COLO668 (cell line): ENCODE results near the gene CASQ1.

Source experiments
- DNase-seq: peaks from one replicate; lab custom pipeline; 2025; ENCODE audit not compliant: unreplicated experiment; lab: John Stamatoyannopoulos, UW

Gene CASQ1

DNA sequence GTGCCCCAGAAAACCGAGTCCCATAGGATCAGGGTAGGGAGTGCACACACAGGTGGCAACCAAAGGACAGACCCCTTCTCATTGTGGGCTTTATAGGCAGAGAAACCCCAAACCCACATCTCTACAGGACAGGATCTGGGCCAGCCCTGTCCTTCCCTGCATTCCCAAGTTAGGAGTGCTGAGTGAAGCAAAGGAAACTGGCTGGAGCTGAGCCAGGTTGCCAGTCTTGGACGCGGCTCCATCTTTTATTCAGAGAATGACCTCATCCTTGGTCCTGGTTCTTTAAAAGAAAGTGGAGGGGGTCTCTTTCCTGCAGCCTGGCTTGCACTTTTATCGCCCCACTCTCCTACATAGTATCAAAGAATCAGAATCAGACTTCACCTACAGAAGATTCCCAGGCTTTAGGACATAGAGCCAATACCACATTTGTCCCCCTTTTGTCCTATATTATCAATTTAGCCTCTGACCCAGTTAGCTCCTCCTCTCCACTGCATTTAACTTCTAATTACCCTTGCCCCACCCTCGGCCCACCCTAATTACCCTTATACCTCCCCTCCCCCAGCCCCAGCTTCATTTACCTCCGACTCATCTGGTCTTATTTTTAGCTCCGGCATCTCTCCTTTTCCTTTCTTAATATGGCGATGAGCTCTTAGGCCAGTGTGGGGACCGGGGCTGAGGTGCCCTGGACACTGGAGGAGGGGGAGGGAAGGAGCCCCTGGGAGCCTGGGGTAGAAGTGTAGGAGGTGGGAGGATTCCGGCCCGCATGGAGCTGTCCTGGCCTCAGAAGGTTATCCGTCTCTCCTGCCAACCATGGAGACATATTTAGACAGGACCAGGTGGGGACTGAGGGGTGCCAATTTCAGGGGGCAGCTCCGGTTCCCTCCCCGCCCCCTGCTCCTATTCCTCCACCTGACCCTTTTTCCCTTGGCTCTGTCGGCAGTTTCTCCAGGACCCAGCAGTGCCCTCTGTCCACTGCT, at the start of gene CASQ1:
CASQ1 (plus strand) TSS at position 927 of the 977 bp plus-strand sequence. CDS start 177 bp downstream, outside the sequence.
- no peak for DNase-seq

DNA sequence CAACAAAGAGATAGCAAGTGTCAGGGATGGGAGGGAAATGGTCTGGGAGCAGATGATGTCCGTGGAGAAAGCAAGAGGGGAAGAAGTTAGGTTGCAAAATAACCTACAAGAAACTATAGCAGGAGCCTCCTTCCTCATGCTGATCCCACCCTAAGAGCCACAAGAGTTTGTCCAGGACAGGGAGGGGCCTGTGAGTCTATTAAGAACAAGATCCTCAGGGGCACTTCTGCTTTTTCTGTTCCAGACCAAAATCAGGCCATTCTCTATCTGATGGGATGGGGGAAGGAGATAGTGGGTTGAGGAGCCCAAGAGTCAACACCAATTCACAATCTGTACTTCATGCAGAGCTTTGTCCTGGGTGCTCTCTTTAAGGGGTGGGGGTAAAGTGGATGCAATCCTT, 46.7 kb upstream of the CASQ1 start:
- DNase-seq, result no peak

DNA sequence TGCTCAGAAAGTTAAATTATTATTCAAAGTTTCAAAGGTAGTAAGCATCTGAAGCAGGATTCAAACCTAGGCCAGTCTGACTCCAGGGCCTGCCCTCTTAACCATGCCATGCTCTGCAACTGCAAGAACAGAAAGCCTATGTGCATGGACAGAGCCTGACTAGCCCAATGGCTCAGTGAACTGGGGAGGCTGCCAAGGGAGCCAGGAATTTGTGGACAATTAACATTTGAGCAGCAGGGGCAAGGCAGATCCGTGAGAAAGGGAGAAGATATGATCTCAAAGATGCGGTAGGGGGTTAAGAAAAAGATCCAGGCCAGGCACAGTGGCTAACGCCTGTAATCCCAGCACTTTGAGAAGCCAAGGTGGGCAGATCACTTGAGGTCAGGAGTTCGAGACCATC, 45.5 kb upstream of the CASQ1 start:
- DNase-seq, result no peak

DNA sequence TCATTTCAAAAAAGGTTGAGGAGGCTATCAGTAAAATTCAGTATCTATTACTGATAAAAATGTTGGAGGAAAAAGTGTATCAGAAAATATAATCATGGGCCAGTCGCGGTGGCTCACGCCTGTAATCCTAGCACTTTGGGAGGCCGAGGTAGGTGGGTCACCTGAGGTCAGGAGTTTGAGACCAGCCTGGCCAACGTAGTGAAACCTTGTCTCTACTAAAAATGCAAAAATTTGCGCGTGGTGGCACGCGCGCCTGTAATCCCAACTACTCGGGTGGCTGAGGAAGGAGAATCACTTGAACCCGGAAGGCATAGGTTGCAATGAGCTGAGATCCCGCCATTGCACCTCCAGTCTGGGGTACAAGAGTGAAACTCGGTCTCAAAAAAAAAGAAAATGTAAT, 44.3 kb upstream of the CASQ1 start:
- no peak for DNase-seq

DNA sequence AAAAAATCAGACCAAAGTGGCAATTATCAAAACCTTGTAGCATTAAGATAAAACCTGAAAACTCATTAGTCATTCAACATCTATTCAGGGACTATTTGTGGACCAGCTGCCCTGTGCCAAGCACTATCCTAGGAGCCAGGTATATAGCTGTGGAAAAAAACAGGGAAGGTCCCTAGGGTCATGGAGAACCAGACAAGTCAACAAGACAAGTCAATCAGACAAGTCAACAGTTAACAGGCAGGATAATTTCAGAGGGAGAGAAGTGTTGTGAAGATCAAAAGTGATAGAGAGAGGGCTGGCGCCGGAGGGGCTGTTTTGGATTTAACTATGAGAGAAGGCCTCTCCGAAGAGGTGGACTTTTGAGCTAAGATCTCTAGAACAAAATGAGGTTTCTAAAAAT, 42.3 kb upstream of the CASQ1 start:
- DNase-seq, result no peak

DNA sequence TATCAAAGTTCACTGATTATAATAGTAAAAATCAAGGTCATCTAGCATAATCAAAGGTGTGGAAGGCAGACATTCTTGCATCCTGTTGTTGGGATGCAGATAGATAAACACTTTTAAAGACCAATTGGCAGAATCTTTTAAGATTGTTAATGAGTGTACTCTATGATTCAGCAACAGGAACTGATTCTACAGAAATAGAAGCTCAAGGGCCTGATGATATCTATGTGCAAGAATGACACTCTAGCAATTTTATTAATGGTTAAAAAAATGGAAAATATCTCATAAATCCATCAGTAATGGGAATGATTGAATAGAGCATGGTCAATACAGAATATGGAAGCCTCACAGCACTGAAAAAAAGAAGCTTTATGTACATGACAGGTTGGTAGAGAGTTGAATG, 41.1 kb upstream of the CASQ1 start:
- DNase-seq, result no peak

DNA sequence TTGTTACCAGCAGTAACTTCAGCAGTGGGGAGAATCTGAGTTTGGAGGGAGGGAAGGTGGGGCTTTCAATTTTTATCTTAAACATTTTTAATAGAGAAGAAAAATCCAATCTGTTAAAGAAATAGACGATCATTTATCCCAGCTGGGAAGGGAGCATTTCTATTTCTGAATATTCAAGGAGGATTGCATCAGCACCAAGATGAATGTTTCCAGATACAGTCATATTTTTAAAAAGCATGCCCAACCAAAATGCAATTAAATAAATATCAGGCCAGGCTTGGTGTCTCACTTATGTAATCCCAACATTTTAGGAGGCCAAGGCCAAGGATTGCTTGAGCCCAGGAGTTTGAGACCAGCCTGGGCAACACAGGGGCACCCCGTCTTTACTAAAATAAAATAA, 40.7 kb upstream of the CASQ1 start:
- DNase-seq, result no peak

DNA sequence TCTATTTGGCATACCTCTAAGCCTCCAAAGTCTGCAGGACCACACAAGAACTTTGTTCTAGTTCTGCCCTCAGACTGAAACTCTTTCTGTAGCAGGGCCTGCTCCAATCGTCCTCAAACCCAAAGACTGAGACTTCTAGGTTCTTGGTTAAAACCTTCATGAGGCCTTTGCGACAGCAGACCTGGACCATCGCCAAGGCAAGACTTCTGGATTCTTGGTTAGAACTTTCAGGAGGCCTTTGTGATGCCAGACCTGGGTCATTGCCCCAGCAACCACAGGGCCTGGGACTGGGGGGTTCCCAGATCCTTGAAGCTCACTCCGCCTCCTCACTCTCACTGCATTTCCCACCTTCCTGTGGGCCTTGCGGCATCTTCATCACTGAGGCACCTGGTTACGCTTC, 39.1 kb upstream of the CASQ1 start, which contains the start of gene ATP1A4:
ATP1A4 (plus strand) TSS at position 301 of the 400 bp plus-strand sequence. CDS start 438 bp downstream, outside the sequence.
- no peak for DNase-seq

DNA sequence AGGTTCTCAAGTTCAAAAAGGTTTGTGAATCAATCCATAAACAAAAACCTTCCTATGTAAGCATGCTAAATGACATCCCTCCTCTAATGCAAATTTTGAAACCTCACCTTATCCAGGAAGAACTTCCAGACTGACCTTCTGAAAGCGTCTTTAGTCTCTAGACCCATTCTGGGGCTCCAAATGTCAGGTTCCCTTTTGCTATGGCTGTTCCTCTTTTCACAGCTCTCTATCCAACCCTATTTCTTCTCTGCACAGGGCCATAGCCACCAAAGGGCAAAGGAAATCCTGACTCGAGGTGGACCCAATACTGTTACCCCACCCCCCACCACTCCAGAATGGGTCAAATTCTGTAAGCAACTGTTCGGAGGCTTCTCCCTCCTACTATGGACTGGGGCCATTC, 35.6 kb upstream of the CASQ1 start:
- DNase-seq, result no peak

DNA sequence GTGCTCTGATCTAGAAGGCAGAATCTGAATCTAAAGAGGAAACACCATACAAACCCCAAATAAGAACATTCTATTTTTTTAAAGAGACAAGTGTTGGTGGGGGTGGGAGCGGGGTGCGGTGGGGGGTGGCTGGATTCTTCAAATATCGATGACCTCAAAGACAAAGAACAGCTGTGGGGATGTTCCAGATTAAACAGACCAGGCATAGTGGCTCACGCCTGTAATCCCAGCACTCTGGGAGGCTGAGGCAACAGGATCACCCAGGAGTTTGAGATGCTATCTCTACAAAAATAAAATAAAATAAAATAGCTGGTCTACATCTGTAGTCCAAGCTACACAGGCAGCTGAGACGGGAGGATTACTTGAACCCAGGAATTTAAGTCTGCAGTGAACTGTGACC, 34.0 kb upstream of the CASQ1 start:
- DNase-seq, result no peak

DNA sequence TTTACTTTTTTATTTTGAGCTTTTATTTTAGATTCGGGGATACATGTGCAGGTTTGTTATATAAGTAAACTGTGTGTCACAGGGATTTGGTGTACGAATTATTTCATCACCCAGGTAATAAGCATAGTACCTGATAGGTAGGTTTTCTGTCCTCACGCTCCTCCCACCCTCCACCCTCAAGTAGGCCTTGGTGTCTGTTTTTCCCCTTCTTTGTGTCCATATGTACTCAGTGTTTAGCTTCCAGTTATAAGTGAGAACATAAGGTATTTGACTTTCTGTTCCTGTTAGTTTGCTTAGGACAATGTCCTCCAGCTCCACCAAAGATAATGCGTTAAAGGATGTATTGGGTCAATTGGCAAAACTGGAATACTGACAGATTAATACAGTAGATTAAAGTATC, 33.2 kb upstream of the CASQ1 start:
- no peak for DNase-seq

DNA sequence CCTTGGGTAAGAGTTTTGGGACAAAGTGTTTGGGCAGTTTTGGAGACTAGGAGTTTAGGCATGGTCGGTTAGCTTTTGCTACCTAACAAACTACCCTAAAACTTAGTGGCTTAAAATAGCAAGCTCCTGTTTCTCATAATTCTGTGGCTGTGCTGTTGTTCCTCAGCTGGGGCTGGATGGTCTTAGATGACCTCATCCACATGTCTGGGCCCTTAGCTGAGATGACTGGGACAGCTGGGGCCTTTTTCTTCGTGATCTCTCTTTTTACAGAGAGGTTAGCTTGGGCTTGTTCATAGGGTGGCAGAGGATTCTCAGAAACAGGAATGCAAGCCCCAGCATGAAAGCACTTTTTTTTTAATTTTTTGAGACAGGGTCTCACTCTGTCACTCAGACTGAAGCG, 32.3 kb upstream of the CASQ1 start:
- DNase-seq, result no peak

DNA sequence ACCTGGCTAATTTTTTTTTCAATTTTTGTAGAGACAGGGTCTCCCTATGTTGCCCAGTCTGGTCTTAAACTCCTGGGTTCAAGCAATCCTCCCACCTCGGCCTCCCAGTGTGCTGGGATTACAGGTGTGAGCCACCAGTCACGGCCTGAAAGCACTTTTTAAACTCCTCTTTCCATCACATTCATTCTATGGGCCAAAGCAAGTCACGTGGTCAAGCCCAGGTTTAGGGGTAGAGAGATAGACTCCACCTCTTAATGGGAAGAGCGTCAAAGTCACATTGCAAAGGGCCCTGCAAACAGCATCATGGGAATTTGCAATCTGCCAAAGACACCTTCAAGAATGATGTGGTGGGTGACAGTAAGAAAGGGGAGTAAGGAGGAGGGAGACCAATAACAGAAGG, 31.8 kb upstream of the CASQ1 start:
- no peak for DNase-seq

DNA sequence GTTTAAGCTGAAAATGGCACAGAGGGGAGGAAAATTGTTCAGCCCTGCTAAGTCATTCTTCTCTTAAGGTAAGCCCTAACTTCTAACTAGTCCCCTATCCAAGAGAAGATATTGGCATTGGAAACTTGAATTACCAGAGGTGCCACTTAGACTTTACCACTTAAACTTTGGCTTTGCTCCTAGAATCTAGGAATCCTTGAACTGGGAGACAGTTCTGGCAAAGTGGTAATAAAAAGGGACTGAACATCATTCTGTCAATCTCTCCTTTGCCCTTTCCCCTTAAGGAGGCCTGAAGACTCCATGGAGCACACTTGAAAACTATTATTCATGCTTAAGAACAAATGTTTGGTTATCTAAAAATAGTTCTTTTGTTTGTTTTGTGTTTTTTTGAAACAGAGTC, 30.5 kb upstream of the CASQ1 start:
- no peak for DNase-seq

DNA sequence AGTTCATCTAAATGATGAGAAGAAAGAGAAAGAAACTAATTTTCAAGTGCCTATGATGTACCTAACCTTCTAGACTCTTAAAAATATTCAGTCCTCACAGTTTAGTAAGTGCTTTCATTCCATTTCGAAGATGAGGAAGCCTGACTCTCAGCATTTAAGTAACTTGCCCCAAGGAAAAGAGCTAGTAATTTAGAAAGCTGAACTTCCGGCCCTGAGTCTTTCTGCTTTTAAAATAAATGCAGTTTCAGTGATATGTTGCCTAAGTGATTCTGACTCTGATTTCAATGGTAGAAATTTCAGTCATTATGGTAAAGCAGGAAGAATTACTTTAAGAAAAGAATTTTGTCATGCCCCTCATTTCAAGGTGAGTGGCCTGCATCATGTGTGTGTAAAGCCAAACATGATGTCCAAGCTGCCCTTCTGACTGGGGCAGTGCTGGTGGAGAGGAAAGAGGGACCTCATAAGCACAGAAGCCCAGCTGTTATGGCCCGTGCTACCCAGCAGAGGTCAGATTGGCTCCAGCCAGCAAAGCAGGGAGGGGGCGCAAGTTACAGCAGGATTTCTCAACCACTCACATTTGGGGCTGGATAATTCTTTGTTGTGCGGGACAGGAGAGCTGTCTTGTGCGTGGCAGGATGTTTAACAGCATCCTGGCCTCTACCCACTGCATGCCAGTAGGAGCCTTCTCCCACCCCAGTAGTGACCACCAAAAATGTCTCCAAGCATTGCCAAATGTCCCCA, 28.2 kb upstream of the CASQ1 start:
- no peak for DNase-seq

DNA sequence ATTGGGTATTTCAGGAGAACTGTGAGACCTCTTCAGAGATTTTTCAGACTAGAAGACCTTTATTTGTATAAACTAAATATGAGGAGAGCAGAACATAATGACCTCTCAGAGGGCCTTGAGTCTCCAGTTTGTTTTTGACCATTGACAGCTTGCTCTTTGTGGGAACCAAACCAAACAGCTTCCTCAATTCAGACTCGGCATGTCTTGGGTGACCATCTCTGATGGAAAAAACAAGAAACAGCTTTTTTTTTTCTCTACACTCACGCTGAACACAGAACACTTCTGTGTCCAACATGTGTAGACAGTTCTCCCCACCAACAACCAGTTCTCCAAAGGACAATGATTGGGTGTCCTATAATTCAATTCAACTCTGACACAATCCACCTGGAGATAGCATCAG, 27.4 kb upstream of the CASQ1 start:
- DNase-seq, result no peak

DNA sequence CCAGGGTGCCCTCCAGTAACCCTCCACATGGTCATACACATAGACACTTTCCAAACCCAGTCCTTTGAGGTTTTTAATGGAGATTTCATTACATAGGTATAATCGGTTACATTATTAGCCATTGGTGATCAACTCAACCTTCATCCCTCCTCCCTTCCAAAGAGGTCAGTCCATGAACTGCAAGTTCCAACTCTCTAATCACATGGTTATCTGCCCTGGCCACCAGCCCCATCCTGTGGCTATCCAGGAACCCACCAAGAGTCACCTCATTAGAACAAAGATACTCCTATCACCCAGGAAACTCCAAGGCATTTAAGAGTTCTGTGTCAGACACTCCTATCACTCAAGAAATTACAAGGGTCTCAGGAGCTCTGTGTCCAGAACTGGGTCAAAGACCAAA, 26.8 kb upstream of the CASQ1 start:
- DNase-seq, result no peak

DNA sequence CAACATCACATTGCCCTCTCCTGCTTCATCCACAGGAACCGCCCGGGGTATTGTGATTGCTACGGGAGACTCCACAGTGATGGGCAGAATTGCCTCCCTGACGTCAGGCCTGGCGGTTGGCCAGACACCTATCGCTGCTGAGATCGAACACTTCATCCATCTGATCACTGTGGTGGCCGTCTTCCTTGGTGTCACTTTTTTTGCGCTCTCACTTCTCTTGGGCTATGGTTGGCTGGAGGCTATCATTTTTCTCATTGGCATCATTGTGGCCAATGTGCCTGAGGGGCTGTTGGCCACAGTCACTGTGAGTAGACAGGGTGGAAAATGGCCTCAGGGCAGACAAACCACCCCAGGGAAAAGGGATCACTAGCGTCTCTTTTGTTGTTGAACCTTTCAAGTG, 26.3 kb upstream of the CASQ1 start:
- DNase-seq, result no peak

DNA sequence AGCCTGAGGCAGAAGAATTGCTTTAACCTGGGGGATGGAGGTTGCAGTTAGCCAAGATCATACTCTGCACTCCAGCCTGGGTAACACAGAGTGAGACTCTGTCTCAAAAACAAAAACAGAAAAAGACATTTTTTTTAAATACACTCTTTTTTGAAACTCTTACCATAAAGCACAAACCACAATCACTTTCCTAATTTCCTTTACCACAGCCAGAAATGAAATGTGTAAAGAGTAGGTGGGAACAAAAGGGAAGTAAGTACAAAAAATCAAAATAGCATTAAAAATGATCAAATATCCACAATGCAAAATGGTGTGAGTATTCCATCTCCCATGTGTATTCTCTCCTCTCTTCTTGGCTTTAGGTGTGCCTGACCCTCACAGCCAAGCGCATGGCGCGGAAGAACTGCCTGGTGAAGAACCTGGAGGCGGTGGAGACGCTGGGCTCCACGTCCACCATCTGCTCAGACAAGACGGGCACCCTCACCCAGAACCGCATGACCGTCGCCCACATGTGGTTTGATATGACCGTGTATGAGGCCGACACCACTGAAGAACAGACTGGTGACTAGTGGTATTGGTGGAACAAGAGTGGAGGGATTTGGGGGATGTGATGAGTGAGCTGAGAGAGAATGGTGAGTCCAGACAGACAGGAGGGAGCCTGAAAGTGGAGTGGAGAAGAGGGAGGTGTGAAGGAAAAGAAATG, 24.1 kb upstream of the CASQ1 start:
- DNase-seq, result no peak

DNA sequence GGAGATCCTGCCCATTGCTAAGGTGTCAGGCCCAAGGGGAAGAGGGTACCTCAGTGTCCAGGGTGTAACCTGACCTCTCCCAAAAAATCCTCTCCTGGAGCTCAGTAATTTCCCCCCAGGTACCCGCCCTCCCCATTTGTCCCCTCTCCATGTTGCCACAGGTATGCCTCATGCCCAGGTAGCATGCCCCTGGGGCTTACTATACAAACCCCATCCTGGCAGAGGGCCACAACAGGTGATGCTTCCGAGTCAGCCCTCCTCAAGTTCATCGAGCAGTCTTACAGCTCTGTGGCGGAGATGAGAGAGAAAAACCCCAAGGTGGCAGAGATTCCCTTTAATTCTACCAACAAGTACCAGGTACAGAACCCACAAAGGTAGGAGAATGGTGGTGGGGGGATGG, 23.3 kb upstream of the CASQ1 start:
- no peak for DNase-seq

DNA sequence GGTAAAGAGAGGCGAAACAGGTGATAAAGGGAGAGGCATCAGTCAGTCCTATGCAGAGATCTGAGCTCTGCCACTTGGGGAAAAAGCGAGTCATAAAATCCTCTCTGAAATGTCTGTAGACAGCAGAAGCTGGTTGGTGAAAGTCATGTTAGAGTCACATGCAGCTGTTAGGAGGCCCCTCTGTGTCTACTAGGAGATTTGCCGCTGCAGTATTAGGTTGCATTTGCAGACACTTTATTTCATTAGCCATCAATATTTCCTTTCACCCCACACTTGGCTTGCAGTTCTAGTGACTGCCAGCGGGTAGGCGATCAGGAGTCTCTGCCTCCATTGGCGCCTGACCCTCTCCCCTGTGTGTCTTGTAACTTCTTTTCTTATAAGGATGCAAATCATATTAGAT, 22.8 kb upstream of the CASQ1 start:
- no peak for DNase-seq

DNA sequence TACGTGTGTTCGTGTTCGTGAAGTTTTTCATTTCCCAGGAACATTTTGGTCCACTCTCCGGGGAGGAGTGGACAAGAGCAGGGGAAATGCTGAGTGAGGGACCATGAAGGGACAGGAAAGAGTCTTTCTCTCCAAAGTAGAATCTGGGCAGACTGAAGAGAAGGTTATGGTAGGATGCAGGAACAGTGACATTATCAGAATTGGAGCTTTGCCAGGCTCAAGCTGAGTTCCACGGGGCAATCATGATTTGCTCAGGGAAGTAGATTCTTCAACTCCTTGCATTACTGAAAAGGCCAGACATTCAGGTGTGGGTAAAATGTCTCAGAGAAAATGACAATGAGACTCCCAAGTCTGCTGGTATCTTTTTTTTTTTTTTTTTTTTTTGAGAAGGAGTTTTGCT, 22.4 kb upstream of the CASQ1 start:
- no peak for DNase-seq
